Adrenal gland (tissue), 12 donors: ENCODE measurements around the gene DYNC2LI1. TPM values are rescaled to one million over a fixed set of nuclear protein-coding genes. Genes with fewer than 3 reads are reported as not detected.

ENCODE experiments used
- DNase-seq, 7 donors: peaks; one replicate each; pipeline ENCODE4 v3.0.0-alpha.2; 2019 to 2020
- H3K27ac ChIP-seq, 5 donors: fragments of 200-600 bp; sonication (generic) in 4 of 5; 1 replicate in 3 of 5; 2 replicates in 2 of 5; pipeline versions ENCODE4 v1.5.1 to v1.8.0; 2016 to 2020; ENCODE audit warnings: mild to moderate bottlenecking in 1 of 5
- H3K27me3 ChIP-seq: fragments of 200-600 bp; 2 replicates; pipeline ENCODE4 v1.8.0; 2021
- H3K36me3 ChIP-seq, 2 donors: fragments of 200-600 bp; replicated peaks in 1 of 2; 1 replicate in 1 of 2; 2 replicates in 1 of 2; pipeline versions ENCODE4 v1.5.1 to v1.8.0; 2018 to 2022
- H3K4me1 ChIP-seq, 2 donors: fragments of 200-600 bp; replicated peaks in 1 of 2; 1 replicate in 1 of 2; 2 replicates in 1 of 2; pipeline versions ENCODE4 v1.5.1 to v1.8.0; 2018 to 2021
- H3K4me3 ChIP-seq, 4 donors: fragments of 200-600 bp; sonication (generic) in 3 of 4; one replicate each; pipeline ENCODE4 v1.5.1; 2016 to 2018
- H3K9me3 ChIP-seq, 3 donors: fragments of 200-600 bp; sonication (generic) in 1 of 3; replicated peaks in 1 of 3; 1 replicate in 2 of 3; 2 replicates in 1 of 3; pipeline versions ENCODE4 v1.5.1 to v1.8.0; 2016 to 2021
- CTCF ChIP-seq, 6 experiments: fragments of 450-650 bp in 4 of 6; fragments of 200-600 bp in 2 of 6; sonication (generic) in 1 of 6; IDR thresholded peaks; 1 replicate in 5 of 6; 2 replicates in 1 of 6; pipeline versions ENCODE4 v1.5.1 to v1.8.0; 2016 to 2021; ENCODE audit warnings: antibody characterized with exemption in 6 of 6, mild to moderate bottlenecking in 2 of 6, moderate library complexity in 1 of 6
- POLR2A ChIP-seq, 2 donors: fragments of 450-650 bp; IDR thresholded peaks; one replicate each; pipeline ENCODE4 v1.6.1; 2017; ENCODE audit warnings: antibody characterized with exemption in 2 of 2, mild to moderate bottlenecking in 2 of 2, moderate library complexity in 1 of 2
- WGBS, 4 donors: extraction: QIAGEN DNeasy Blood & Tissue Kit in 2 of 4; methylation state at CpG; one replicate each; pipeline versions ENCODE4 v1.1.5 to v1.1.7; 2013 to 2017; 5-methylcytosine and 5-hydroxymethylcytosine counted together
- intact Hi-C, 2 donors: fragments of 100-400 bp; cut with DNase I; formaldehyde crosslinking; loops; one replicate each; pipeline versions ENCODE4 v1.14.1 to v1.15.0; 2022 to 2023
- polyA plus RNA-seq, 3 donors: library from polyadenylated mRNA; stranded (reverse); fragments of 200-250 nt in 2 of 3; fragments of 350-450 nt in 1 of 3; fragmentation: Illumina TruSeq in 1 of 3; extraction: RNeasy Lipid Tissue Mini Kit (QIAGEN cat#74804) in 1 of 3; gene quantifications; one replicate each; pipeline ENCODE4 v1.2.3, GENCODE V29; 2013 to 2014
- total RNA-seq, 9 donors: library from RNA; depleted of rRNA in 4 of 9; stranded (reverse); fragments of >200 nt in 4 of 9; fragments of 120-200 nt in 1 of 9; fragmentation: NEBNext Ultra II Directional in 1 of 9; extraction: Animal tissue kit (Norgen Biotek cat#: 25700) in 1 of 9; gene quantifications; one replicate each; pipeline versions ENCODE4 v1.1.0 to v1.2.4, GENCODE V29; 2013 to 2023
- donor health status: healthy with polysubstance abuse.
- donor health status: Bipolar disorder and iron deficiency.
- donor health status: DM: yes; HTN: yes; CAD: no.
- donor health status: DM: no; HTN: no; CAD: no.
- donor health status: DM: no; HTN: no; CAD: no.
- donor health status: DM: yes; HTN: yes; CAD: no.

DYNC2LI1 gene
- total and polyA plus RNA-seq, 12 donors = 16.9 to 80.5 (median 30.5) TPM

- H3K4me1 ChIP-seq = peaks cover 5 to 17% of the 10 kb centered on the region in 2 donors
- H3K36me3 ChIP-seq = no peaks in the 10 kb centered on the region
- no peak for DNase-seq
- TF ChIP-seq POLR2A (IDR thresholded peaks at IDR 0.05) (no peak), CTCF (IDR thresholded peaks at IDR 0.05) (no peak)
- H3K27me3 ChIP-seq = no peaks in the 10 kb centered on the region
- H3K27ac ChIP-seq = no peak overlapping the region
- 98 to 100% (median 99%) methylated on average over 2 of the region's 2 CpGs for WGBS, 4 donors
- H3K9me3 ChIP-seq = no peaks in the 10 kb centered on the region
- H3K4me3 ChIP-seq = no peak overlapping the region
- intact Hi-C loops = no loop called here
Observed at GRCh38 chr2:43727634-43728014, 46.2 kb upstream of the DYNC2LI1 start.

- 71 to 75% (median 72%) methylated on average over 5 of the region's 5 CpGs for WGBS, 4 donors
- Histone ChIP-seq H3K9me3 (no peaks in the 10 kb centered on the region), H3K27ac (no peak overlapping the region), H3K27me3 (no peaks in the 10 kb centered on the region), H3K4me1 (peaks cover 5 to 12% of the 10 kb centered on the region in 2 donors), H3K4me3 (no peak overlapping the region), H3K36me3 (no peaks in the 10 kb centered on the region)
- DNase-seq = no peak
- no peak for TF ChIP-seq CTCF (IDR thresholded peaks at IDR 0.05)
- TF ChIP-seq POLR2A (IDR thresholded peaks at IDR 0.05) = no peak
- intact Hi-C loops = no loop called here
Observed at GRCh38 chr2:43729491-43730174, 44.2 kb upstream of the DYNC2LI1 start.

GRCh38 chr2:43731211-43731610 is 42.6 kb upstream of the DYNC2LI1 start:
- Histone ChIP-seq H3K4me3 (no peak overlapping the region), H3K27me3 (no peaks in the 10 kb centered on the region), H3K27ac (no peak overlapping the region), H3K4me1 (no peaks in the 10 kb centered on the region), H3K9me3 (no peaks in the 10 kb centered on the region), H3K36me3 (no peaks in the 10 kb centered on the region)
- intact Hi-C loops = no loop called here
- WGBS, 4 donors = 86 to 100% (median 93%) methylated on average over 1 of the region's 1 CpG
- TF ChIP-seq POLR2A (IDR thresholded peaks at IDR 0.05) = no peak
- TF ChIP-seq CTCF (IDR thresholded peaks at IDR 0.05) = no peak
- DNase-seq = no peak

- Histone ChIP-seq H3K4me1 (no peaks in the 10 kb centered on the region), H3K9me3 (no peaks in the 10 kb centered on the region), H3K36me3 (no peaks in the 10 kb centered on the region), H3K4me3 (no peak overlapping the region), H3K27me3 (no peaks in the 10 kb centered on the region), H3K27ac (no peak overlapping the region)
- no peak for DNase-seq
- TF ChIP-seq POLR2A (IDR thresholded peaks at IDR 0.05) = no peak
- TF ChIP-seq CTCF (IDR thresholded peaks at IDR 0.05) = no peak
- WGBS, 4 donors = 89 to 93% (median 91%) methylated on average over 6 of the region's 6 CpGs
- intact Hi-C loops = no loop called here
Observed at GRCh38 chr2:43736637-43737036, 37.2 kb upstream of the DYNC2LI1 start.
